HepG2 (cell line): ENCODE results near the gene SZRD1. TPM values are rescaled to one million over a fixed set of nuclear protein-coding genes. Genes with fewer than 3 reads are reported as not detected.

ENCODE experiments used
- HBP1 ChIP-seq: IDR thresholded peaks from 2 replicates; pipeline ENCODE4 v1.6.1; 2016; ENCODE audit warnings: low read depth, control low read depth
- MYPOP ChIP-seq: sonication (generic); formaldehyde crosslinking; IDR thresholded peaks from 2 replicates; pipeline ENCODE4 v1.8.1; 2023; ENCODE audit warnings: mild to moderate bottlenecking, moderate library complexity, missing genetic modification reagents
- NR2F2 ChIP-seq: IDR thresholded peaks from 2 replicates; pipeline ENCODE4 v1.6.1; 2012; ENCODE audit warnings: low read depth, inconsistent platforms, borderline replicate concordance
- RBAK ChIP-seq: sonication (generic); formaldehyde crosslinking; IDR thresholded peaks from 2 replicates; pipeline ENCODE4 v1.5.1; 2020; ENCODE audit warnings: mild to moderate bottlenecking, missing genetic modification reagents
- SKI ChIP-seq: fragments of 450-650 bp; IDR thresholded peaks from one replicate; pipeline ENCODE4 v1.6.1; 2018; ENCODE audit warnings: mild to moderate bottlenecking; ENCODE audit not compliant: partially characterized antibody
- ZNF260 ChIP-seq: sonication (generic); formaldehyde crosslinking; IDR thresholded peaks from 2 replicates; pipeline ENCODE4 v1.4.0; 2020; ENCODE audit warnings: missing genetic modification reagents, low read depth, mild to moderate bottlenecking, borderline replicate concordance
- ZNF275 ChIP-seq: sonication (generic); formaldehyde crosslinking; IDR thresholded peaks from 2 replicates; pipeline ENCODE4 v1.8.0; 2022; ENCODE audit warnings: missing genetic modification reagents, mild to moderate bottlenecking, inconsistent platforms, borderline replicate concordance
- ZNF282 ChIP-seq: fragments of 450-650 bp; IDR thresholded peaks from 2 replicates; pipeline ENCODE4 v1.6.1; 2018; ENCODE audit not compliant: partially characterized antibody
- polyA plus RNA-seq, 8 experiments: library from polyadenylated mRNA; depleted of rRNA in 3 of 8; stranded (reverse) in 7 of 8; unstranded in 1 of 8; fragments of >200 nt; fragmentation: Illumina TruSeq in 4 of 8; extraction: Trizol in 4 of 8; gene quantifications; 2 replicates each; pipeline versions ENCODE4 v1.2.1 to v1.2.3, GENCODE V29; 2011 to 2016; ENCODE audit warnings: low read depth in 4 of 8, missing spikeins in 1 of 8, mixed read lengths in 1 of 8; ENCODE audit not compliant: insufficient read depth in 1 of 8
- total RNA-seq, 5 experiments: library from RNA; depleted of rRNA; stranded (reverse); fragments of >200 nt; fragmentation: Illumina TruSeq; extraction: Trizol; gene quantifications; 2 replicates each; pipeline ENCODE4 v1.2.3, GENCODE V29; 2016; ENCODE audit warnings: low read depth in 1 of 5
- TF ChIP-seq, protein P1 (sequence below): sonication (generic); formaldehyde crosslinking; IDR thresholded peaks from 2 replicates; pipeline ENCODE4 v1.5.1; 2020; ENCODE audit warnings: mild to moderate bottlenecking, missing genetic modification reagents, moderate library complexity
- TF ChIP-seq, protein P2 (sequence below), 2 experiments: sonication (generic) in 1 of 2; formaldehyde crosslinking in 1 of 2; IDR thresholded peaks; 2 replicates each; pipeline versions ENCODE4 v1.5.1 to v1.6.1; 2011 to 2020; ENCODE audit warnings: borderline replicate concordance in 1 of 2, low read depth in 1 of 2, low read length in 1 of 2, mild to moderate bottlenecking in 1 of 2, missing genetic modification reagents in 1 of 2, moderate library complexity in 1 of 2
- TF ChIP-seq, protein P3 (sequence below): IDR thresholded peaks from 2 replicates; pipeline ENCODE4 v1.6.1; 2016; ENCODE audit warnings: missing compliant biosample characterization, missing genetic modification reagents, borderline replicate concordance

Gene SZRD1
- total and polyA plus RNA-seq, 2 of the 13 experiments (the other 11 are each of a cell fraction or from before 2014, with no cell fraction given) = 28.5 to 41.4 TPM

- TF ChIP-seq, protein P1, sequence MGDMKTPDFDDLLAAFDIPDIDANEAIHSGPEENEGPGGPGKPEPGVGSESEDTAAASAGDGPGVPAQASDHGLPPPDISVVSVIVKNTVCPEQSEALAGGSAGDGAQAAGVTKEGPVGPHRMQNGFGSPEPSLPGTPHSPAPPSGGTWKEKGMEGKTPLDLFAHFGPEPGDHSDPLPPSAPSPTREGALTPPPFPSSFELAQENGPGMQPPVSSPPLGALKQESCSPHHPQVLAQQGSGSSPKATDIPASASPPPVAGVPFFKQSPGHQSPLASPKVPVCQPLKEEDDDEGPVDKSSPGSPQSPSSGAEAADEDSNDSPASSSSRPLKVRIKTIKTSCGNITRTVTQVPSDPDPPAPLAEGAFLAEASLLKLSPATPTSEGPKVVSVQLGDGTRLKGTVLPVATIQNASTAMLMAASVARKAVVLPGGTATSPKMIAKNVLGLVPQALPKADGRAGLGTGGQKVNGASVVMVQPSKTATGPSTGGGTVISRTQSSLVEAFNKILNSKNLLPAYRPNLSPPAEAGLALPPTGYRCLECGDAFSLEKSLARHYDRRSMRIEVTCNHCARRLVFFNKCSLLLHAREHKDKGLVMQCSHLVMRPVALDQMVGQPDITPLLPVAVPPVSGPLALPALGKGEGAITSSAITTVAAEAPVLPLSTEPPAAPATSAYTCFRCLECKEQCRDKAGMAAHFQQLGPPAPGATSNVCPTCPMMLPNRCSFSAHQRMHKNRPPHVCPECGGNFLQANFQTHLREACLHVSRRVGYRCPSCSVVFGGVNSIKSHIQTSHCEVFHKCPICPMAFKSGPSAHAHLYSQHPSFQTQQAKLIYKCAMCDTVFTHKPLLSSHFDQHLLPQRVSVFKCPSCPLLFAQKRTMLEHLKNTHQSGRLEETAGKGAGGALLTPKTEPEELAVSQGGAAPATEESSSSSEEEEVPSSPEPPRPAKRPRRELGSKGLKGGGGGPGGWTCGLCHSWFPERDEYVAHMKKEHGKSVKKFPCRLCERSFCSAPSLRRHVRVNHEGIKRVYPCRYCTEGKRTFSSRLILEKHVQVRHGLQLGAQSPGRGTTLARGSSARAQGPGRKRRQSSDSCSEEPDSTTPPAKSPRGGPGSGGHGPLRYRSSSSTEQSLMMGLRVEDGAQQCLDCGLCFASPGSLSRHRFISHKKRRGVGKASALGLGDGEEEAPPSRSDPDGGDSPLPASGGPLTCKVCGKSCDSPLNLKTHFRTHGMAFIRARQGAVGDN (CRISPR knock-in tag) = peak; percentile 99
- TF ChIP-seq ZNF260 (CRISPR knock-in tag) = 0 out of 2 replicates have a peak, but pooled peaks have one; percentile 59
- TF ChIP-seq MYPOP (CRISPR knock-in tag) = 0 out of 2 replicates have a peak, but pooled peaks have one; percentile 48
- 0 out of 2 replicates have a peak, but pooled peaks have one; percentile 36 for TF ChIP-seq HBP1 (CRISPR knock-in tag)
- TF ChIP-seq ZNF282 = no peak
- TF ChIP-seq, protein P2, sequence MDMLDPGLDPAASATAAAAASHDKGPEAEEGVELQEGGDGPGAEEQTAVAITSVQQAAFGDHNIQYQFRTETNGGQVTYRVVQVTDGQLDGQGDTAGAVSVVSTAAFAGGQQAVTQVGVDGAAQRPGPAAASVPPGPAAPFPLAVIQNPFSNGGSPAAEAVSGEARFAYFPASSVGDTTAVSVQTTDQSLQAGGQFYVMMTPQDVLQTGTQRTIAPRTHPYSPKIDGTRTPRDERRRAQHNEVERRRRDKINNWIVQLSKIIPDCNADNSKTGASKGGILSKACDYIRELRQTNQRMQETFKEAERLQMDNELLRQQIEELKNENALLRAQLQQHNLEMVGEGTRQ (IDR thresholded peaks at IDR 0.05; ENCODE audit: low read depth, low read length) = no peak
- TF ChIP-seq, protein P2 (CRISPR knock-in tag; IDR thresholded peaks at IDR 0.05; ENCODE audit: borderline replicate concordance) = no peak; the same call in 1 of the 2 replicates
- TF ChIP-seq ZNF275 = 0 out of 2 replicates have a peak, but pooled peaks have one; percentile 31
- TF ChIP-seq NR2F2 = no peak
- TF ChIP-seq, protein P3, sequence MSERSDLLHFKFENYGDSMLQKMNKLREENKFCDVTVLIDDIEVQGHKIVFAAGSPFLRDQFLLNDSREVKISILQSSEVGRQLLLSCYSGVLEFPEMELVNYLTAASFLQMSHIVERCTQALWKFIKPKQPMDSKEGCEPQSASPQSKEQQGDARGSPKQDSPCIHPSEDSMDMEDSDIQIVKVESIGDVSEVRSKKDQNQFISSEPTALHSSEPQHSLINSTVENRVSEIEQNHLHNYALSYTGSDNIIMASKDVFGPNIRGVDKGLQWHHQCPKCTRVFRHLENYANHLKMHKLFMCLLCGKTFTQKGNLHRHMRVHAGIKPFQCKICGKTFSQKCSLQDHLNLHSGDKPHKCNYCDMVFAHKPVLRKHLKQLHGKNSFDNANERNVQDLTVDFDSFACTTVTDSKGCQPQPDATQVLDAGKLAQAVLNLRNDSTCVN (CRISPR knock-in tag) = no peak
- peak; percentile 72 for TF ChIP-seq SKI
- no peak for TF ChIP-seq RBAK (CRISPR knock-in tag)
Observed at GRCh38 chr1:16351994-16352841, 14.8 kb upstream of the SZRD1 start, which contains the start of gene FBXO42 (continued).
